ENCODE measurements around the gene GPC3. TPM values are rescaled to one million over a fixed set of nuclear protein-coding genes. Genes with fewer than 3 reads are reported as not detected.
"Not testable (repeated sequence)": the region's sequence is repeated elsewhere in the genome, so short reads cannot be mapped to it uniquely, and the experiment has no call there.

GPC3 gene
- total RNA-seq, 2 donors from 2014 or later, result 2.7 to 5.2 TPM

- DNase-seq (ENCODE audit: low spot score), result no peak
- Histone ChIP-seq H3K27me3 (replicated peaks; ENCODE audit: insufficient read depth) (no peaks in the 10 kb centered on the region), H3K4me1 (replicated peaks) (no peaks in the 10 kb centered on the region), H3K9me3 (no peaks in the 10 kb centered on the region), H3K36me3 (no peaks in the 10 kb centered on the region), H3K4me3 (no peak overlapping the region), H3K27ac (no peak overlapping the region)
- intact Hi-C loops (cut with DNase I), result no loop called here
- WGBS, result 79% methylated on average over 12 of the region's 12 CpGs
- no peak for TF ChIP-seq POLR2AphosphoS5 (IDR thresholded peaks at IDR 0.05)
- TF ChIP-seq, protein P1, sequence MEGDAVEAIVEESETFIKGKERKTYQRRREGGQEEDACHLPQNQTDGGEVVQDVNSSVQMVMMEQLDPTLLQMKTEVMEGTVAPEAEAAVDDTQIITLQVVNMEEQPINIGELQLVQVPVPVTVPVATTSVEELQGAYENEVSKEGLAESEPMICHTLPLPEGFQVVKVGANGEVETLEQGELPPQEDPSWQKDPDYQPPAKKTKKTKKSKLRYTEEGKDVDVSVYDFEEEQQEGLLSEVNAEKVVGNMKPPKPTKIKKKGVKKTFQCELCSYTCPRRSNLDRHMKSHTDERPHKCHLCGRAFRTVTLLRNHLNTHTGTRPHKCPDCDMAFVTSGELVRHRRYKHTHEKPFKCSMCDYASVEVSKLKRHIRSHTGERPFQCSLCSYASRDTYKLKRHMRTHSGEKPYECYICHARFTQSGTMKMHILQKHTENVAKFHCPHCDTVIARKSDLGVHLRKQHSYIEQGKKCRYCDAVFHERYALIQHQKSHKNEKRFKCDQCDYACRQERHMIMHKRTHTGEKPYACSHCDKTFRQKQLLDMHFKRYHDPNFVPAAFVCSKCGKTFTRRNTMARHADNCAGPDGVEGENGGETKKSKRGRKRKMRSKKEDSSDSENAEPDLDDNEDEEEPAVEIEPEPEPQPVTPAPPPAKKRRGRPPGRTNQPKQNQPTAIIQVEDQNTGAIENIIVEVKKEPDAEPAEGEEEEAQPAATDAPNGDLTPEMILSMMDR (IDR thresholded peaks at IDR 0.05), result no peak
- TF ChIP-seq POLR2A (IDR thresholded peaks at IDR 0.05), result no peak
Observed at GRCh38 chrX:133999031-133999705, 13.8 kb upstream of the GPC3 start.

DNA sequence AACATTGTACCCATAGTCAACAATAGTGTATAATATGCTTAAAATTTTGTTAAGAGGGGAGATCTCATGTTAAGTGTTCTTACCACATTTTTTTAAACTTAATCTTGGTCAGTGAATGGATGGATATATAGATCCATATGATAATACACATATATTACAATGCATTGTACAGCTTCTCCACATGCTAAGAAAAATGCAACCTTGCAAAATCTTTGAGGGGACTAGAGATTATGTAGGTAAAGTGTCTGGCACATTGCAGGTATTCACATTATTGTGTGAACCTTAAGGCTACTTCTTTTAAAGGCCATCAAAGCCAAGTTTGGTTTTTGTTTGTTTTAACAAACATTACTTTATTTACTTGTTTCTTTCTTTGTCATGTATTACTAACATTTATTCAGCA, 10.4 kb upstream of the GPC3 start:
- H3K9me3 ChIP-seq, result no peaks in the 10 kb centered on the region
- no peaks in the 10 kb centered on the region for H3K27me3 ChIP-seq (replicated peaks; ENCODE audit: insufficient read depth)
- intact Hi-C loops (cut with DNase I), result no loop called here
- no peak overlapping the region for H3K27ac ChIP-seq
- H3K36me3 ChIP-seq, result no peaks in the 10 kb centered on the region
- DNase-seq (ENCODE audit: low spot score), result no peak
- TF ChIP-seq, protein P1 (IDR thresholded peaks at IDR 0.05), result no peak
- TF ChIP-seq POLR2A (IDR thresholded peaks at IDR 0.05) (no peak), POLR2AphosphoS5 (IDR thresholded peaks at IDR 0.05) (no peak)
- H3K4me1 ChIP-seq (replicated peaks), result no peaks in the 10 kb centered on the region
- no peak overlapping the region for H3K4me3 ChIP-seq

DNA sequence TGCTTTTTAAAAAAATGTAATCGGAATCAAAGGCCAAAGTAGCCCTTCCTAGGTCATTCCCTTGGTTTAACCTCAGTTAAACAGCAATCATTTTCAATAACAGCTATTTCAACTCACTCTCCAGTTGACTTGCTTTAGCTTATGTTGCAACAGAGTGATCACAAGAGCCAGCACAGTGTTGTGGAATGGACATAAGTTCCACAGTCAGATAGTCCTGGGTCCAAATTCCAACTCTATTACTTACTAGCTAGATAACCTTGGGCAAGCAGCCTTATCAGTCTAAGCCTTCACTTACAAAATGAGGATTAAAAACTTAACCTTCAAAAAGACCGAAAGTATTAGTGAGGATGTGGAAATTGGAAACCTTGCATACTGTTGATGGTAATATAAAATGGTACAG, 9.2 kb upstream of the GPC3 start:
- no peak overlapping the region for H3K4me3 ChIP-seq
- intact Hi-C loops (cut with DNase I), result no loop called here
- no peaks in the 10 kb centered on the region for H3K36me3 ChIP-seq
- no peak overlapping the region for H3K27ac ChIP-seq
- WGBS, result 97% methylated on average over 2 of the region's 2 CpGs
- H3K4me1 ChIP-seq (replicated peaks), result no peaks in the 10 kb centered on the region
- no peaks in the 10 kb centered on the region for H3K27me3 ChIP-seq (replicated peaks; ENCODE audit: insufficient read depth)
- no peak for DNase-seq (ENCODE audit: low spot score)
- no peaks in the 10 kb centered on the region for H3K9me3 ChIP-seq
- TF ChIP-seq, protein P1 (IDR thresholded peaks at IDR 0.05), result no peak
- no peak for TF ChIP-seq POLR2A (IDR thresholded peaks at IDR 0.05)
- no peak for TF ChIP-seq POLR2AphosphoS5 (IDR thresholded peaks at IDR 0.05)

DNA sequence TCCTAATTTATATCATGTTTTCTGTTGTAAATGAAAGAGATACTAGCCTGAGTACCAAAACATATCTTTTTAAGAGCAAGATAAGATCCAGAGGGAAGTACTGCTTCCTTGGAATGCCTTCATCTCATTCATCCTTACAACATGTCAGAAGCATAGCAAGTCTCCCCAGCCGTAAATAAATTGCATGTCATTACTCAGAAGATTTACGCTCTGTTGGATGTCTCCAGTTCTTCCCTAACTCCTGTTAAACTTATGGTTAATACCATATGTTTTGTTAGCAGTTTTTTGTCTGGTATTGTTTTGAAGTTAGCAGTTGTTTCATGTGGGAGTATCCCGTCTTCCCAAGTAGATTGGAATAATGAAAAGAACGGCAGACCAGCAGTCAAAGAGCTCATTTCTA, 7.5 kb upstream of the GPC3 start:
- no peak overlapping the region for H3K27ac ChIP-seq
- intact Hi-C loops (cut with DNase I), result no loop called here
- 48% methylated on average over 4 of the region's 4 CpGs for WGBS
- H3K4me1 ChIP-seq (replicated peaks), result no peaks in the 10 kb centered on the region
- no peaks in the 10 kb centered on the region for H3K9me3 ChIP-seq
- H3K4me3 ChIP-seq, result no peak overlapping the region
- H3K36me3 ChIP-seq, result no peaks in the 10 kb centered on the region
- no peak for DNase-seq (ENCODE audit: low spot score)
- H3K27me3 ChIP-seq (replicated peaks; ENCODE audit: insufficient read depth), result no peaks in the 10 kb centered on the region
- TF ChIP-seq POLR2AphosphoS5 (IDR thresholded peaks at IDR 0.05), result no peak
- TF ChIP-seq, protein P1 (IDR thresholded peaks at IDR 0.05), result no peak
- TF ChIP-seq POLR2A (IDR thresholded peaks at IDR 0.05), result no peak

DNA sequence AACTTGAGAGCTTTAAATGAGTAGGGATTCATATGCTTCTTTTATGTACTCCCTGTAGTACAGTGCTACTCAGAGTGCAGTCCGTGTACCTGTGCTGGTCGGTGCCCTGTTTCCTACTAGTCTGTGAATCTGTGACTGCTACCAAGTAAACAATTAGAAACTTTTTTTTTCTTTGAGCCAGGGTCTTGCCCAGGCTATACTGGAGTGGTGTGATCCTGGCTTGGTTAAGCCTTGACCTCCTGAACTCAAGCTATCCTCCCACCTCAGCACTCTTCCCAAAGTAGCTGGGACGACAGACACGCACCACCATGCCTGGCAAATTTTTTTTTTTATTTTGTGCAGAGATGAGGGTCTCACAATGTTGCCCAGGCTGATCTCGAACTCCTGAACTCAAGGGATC, 6.4 kb upstream of the GPC3 start:
- no peak for DNase-seq (ENCODE audit: low spot score)
- intact Hi-C loops (cut with DNase I), result no loop called here
- Histone ChIP-seq H3K4me1 (replicated peaks) (no peaks in the 10 kb centered on the region), H3K36me3 (no peaks in the 10 kb centered on the region), H3K4me3 (no peak overlapping the region), H3K9me3 (no peaks in the 10 kb centered on the region), H3K27me3 (replicated peaks; ENCODE audit: insufficient read depth) (no peaks in the 10 kb centered on the region), H3K27ac (no peak overlapping the region)
- no peak for TF ChIP-seq POLR2A (IDR thresholded peaks at IDR 0.05)
- TF ChIP-seq POLR2AphosphoS5 (IDR thresholded peaks at IDR 0.05), result no peak
- TF ChIP-seq, protein P1 (IDR thresholded peaks at IDR 0.05), result no peak
- 85% methylated on average over 4 of the region's 5 CpGs for WGBS

DNA sequence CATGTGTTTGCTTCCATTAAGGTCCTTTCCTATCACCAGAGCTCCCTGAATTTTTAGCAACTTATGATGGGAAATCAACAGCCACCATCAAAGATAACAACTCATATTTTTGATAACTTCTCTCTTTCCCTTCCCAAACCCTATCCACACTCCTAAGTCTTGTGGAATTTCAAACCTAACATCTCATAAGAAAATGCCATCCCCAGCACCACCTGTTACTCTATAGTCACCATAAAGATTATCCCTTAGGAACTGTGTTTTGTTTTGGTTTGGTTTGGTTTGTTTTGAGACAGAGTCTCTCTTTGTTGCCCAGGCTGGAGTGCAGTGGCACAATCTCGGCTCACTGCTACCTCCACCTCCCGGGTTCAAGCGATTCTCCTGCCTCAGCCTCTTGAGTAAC, 5.7 kb upstream of the GPC3 start:
- H3K4me3 ChIP-seq; H3K4me1 ChIP-seq (replicated peaks); intact Hi-C loops (cut with DNase I); H3K27me3 ChIP-seq (replicated peaks; ENCODE audit: insufficient read depth); H3K27ac ChIP-seq; H3K36me3 ChIP-seq; DNase-seq (ENCODE audit: low spot score); H3K9me3 ChIP-seq: not testable (repeated sequence)
- 100% methylated on average over 3 of the region's 3 CpGs for WGBS
